ENCODE data around the gene PCIF1.
"Not testable (repeated sequence)": the region's sequence is repeated elsewhere in the genome, so short reads cannot be mapped to it uniquely, and the experiment has no call there.

Gene PCIF1

GRCh38 chr20:45919542-45920399 lies 14.7 kb upstream of the PCIF1 start:
- H3K27me3 ChIP-seq (ENCODE audit: control insufficient read depth, insufficient read depth, low read length), result no peaks in the 10 kb centered on the region
- no peak overlapping the region for H3K27ac ChIP-seq (ENCODE audit: low read length)
- no peaks in the 10 kb centered on the region for H3K36me3 ChIP-seq (ENCODE audit: control insufficient read depth, low read depth, low read length)
- no peak overlapping the region for H3K4me3 ChIP-seq (ENCODE audit: low read length)
- no peaks in the 10 kb centered on the region for H3K4me1 ChIP-seq (ENCODE audit: control insufficient read depth, low read depth, low read length)
- H3K9me3 ChIP-seq (ENCODE audit: control insufficient read depth, low read depth, low read length), result no peaks in the 10 kb centered on the region
- H3K9ac ChIP-seq (ENCODE audit: low read length), result no peak overlapping the region

- no peak overlapping the region for H3K4me3 ChIP-seq (ENCODE audit: low read length)
Measured at GRCh38 chr20:45920462-45921336, 13.8 kb upstream of the PCIF1 start.

DNA sequence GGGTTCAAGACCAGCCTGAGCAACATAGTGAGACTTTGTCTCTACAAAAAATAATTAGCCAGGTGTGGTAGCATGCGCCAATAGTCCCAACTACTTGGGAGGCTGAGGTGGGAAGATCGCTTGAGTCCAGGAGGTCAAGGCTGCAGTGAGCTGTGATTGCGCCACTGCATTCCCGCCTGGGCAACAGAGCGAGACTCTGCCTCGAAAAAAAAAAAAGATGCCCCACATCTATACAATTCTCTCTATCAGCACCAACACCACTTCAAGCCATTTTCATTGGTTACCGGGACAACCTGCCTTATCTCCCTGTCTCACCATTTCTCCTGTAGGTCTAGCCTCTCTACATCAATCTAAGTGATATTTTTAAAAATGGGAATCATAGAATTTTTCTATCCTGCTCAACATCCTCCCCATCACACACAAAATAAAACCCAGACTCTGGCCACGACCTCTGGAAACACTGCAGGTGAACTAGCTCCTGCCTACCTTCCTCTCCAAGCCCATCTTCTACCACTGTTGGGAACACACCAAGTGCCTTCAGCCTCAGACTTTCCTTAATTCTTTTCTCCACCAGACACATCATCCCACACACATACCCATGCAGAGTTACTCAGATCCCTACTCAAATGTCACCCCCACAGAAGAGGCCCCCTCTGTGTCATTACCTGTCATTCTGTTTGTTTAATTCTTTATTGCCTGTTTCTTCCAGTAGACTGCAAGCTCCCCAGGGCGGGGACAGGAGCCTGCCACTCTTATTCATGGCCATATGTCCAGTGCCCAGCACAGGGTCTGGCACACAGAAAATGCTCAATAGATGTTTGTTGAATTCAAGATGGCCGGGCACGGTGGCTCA lies 12.9 kb upstream of the PCIF1 start:
- no peaks in the 10 kb centered on the region for H3K9me3 ChIP-seq (ENCODE audit: control insufficient read depth, low read depth, low read length)
- H3K4me1 ChIP-seq (ENCODE audit: control insufficient read depth, low read depth, low read length), result no peaks in the 10 kb centered on the region
- H3K27ac ChIP-seq (ENCODE audit: low read length), result no peak overlapping the region
- H3K36me3 ChIP-seq (ENCODE audit: control insufficient read depth, low read depth, low read length), result no peaks in the 10 kb centered on the region
- H3K9ac ChIP-seq (ENCODE audit: low read length), result no peak overlapping the region
- H3K27me3 ChIP-seq (ENCODE audit: control insufficient read depth, insufficient read depth, low read length), result no peaks in the 10 kb centered on the region
- no peak overlapping the region for H3K4me3 ChIP-seq (ENCODE audit: low read length)

More at GRCh38 chr20:45920462-45921336, 13.8 kb upstream of the PCIF1 start:
- H3K9ac ChIP-seq (ENCODE audit: low read length), result no peak overlapping the region
- H3K36me3 ChIP-seq (ENCODE audit: control insufficient read depth, low read depth, low read length), result no peaks in the 10 kb centered on the region
- H3K4me1 ChIP-seq (ENCODE audit: control insufficient read depth, low read depth, low read length), result no peaks in the 10 kb centered on the region
- no peak overlapping the region for H3K27ac ChIP-seq (ENCODE audit: low read length)
- no peaks in the 10 kb centered on the region for H3K27me3 ChIP-seq (ENCODE audit: control insufficient read depth, insufficient read depth, low read length)
- no peaks in the 10 kb centered on the region for H3K9me3 ChIP-seq (ENCODE audit: control insufficient read depth, low read depth, low read length)

- Histone ChIP-seq H3K27me3 (ENCODE audit: control insufficient read depth, insufficient read depth, low read length) (no peaks in the 10 kb centered on the region), H3K4me3 (ENCODE audit: low read length) (no peak overlapping the region), H3K4me1 (ENCODE audit: control insufficient read depth, low read depth, low read length) (no peaks in the 10 kb centered on the region), H3K36me3 (ENCODE audit: control insufficient read depth, low read depth, low read length) (no peaks in the 10 kb centered on the region), H3K27ac (ENCODE audit: low read length) (no peak overlapping the region), H3K9me3 (ENCODE audit: control insufficient read depth, low read depth, low read length) (no peaks in the 10 kb centered on the region), H3K9ac (ENCODE audit: low read length) (no peak overlapping the region)
Measured at GRCh38 chr20:45924391-45925261, 9.9 kb upstream of the PCIF1 start.

DNA sequence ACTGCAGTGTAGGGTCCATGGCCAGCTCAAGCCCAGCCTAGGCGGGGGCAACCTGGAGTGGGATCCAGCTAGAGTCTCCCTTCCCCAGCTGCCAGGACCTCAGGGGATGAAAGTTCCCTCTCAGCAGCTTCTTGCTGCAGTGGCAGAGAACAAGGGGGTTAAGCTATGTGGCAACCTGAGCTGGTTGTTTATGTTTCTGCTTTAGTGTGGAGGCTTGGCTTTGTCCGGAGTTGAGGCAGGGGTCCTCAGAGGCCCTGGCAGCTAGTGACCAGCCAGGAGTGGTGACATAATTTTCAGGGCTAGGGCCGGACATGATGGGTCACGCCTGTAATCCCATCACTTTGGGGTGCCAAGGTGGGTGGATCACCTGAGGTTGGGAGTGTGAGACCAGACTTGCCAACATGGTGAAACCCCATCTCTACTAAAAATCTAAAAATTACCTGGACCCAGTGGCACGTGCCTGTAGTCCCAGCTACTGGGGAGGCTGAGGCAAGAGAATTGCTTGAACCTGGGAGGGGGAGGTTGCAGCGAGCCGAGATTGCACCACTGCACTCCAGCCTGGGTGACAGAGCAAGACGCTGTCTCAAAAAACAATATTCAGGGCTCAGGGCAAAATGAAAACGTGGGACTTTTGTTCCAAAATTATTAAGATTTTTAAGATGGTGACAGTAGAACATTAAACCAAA lies 8.5 kb upstream of the PCIF1 start:
- Histone ChIP-seq H3K9me3 (ENCODE audit: control insufficient read depth, low read depth, low read length) (no peaks in the 10 kb centered on the region), H3K36me3 (ENCODE audit: control insufficient read depth, low read depth, low read length) (no peaks in the 10 kb centered on the region), H3K27me3 (ENCODE audit: control insufficient read depth, insufficient read depth, low read length) (no peaks in the 10 kb centered on the region), H3K27ac (ENCODE audit: low read length) (no peak overlapping the region), H3K4me3 (ENCODE audit: low read length) (no peak overlapping the region), H3K9ac (ENCODE audit: low read length) (no peak overlapping the region), H3K4me1 (ENCODE audit: control insufficient read depth, low read depth, low read length) (no peaks in the 10 kb centered on the region)

GRCh38 chr20:45926731-45927070 lies 7.8 kb upstream of the PCIF1 start:
- no peak overlapping the region for H3K9ac ChIP-seq (ENCODE audit: low read length)
- H3K9me3 ChIP-seq (ENCODE audit: control insufficient read depth, low read depth, low read length), result no peaks in the 10 kb centered on the region
- no peaks in the 10 kb centered on the region for H3K36me3 ChIP-seq (ENCODE audit: control insufficient read depth, low read depth, low read length)
- no peaks in the 10 kb centered on the region for H3K4me1 ChIP-seq (ENCODE audit: control insufficient read depth, low read depth, low read length)
- no peaks in the 10 kb centered on the region for H3K27me3 ChIP-seq (ENCODE audit: control insufficient read depth, insufficient read depth, low read length)
- no peak overlapping the region for H3K4me3 ChIP-seq (ENCODE audit: low read length)
- no peak overlapping the region for H3K27ac ChIP-seq (ENCODE audit: low read length)

DNA sequence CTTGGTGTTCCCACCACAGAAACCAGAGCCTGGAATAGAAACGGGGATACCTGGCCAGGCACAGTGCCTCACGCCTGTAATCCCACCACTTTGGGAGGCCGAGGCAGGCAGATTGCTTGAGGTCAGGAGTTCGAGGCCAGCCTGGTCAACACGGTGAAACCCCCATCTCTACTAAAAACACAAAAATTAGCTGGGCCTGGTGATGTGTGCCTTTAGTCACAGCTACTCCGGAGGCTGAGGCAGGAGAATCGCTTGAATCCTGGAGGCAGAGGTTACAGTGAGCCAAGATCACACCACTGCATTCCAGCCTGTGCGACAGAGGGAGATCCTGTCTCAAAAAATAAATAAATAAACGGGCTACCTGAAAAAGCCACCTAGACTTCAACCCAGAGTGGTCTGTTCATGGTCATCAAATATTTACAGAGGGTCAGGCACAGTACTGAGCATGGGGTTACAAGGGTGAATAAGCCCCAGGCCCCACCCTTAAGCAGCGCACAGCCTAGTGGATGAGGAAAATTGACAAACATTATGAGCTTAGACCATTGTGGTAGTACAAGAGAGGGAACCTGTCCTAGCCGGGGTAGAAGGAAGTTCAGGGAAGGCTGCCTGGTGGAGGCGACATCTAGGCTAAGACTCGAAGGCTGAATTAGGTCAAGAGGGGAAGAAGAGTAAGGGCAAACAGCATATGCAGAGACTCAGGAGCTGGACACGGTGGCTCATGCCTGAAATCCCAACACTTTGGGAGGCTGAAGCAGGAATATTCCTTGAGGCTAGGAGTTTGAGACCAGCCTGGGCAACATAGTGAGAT lies 7.2 kb upstream of the PCIF1 start:
- Histone ChIP-seq H3K36me3 (ENCODE audit: control insufficient read depth, low read depth, low read length) (no peaks in the 10 kb centered on the region), H3K27ac (ENCODE audit: low read length) (no peak overlapping the region), H3K27me3 (ENCODE audit: control insufficient read depth, insufficient read depth, low read length) (no peaks in the 10 kb centered on the region), H3K4me1 (ENCODE audit: control insufficient read depth, low read depth, low read length) (no peaks in the 10 kb centered on the region), H3K4me3 (ENCODE audit: low read length) (no peak overlapping the region), H3K9me3 (ENCODE audit: control insufficient read depth, low read depth, low read length) (no peaks in the 10 kb centered on the region), H3K9ac (ENCODE audit: low read length) (no peak overlapping the region)

- H3K4me3 ChIP-seq (ENCODE audit: low read length); H3K36me3 ChIP-seq (ENCODE audit: control insufficient read depth, low read depth, low read length); H3K9ac ChIP-seq (ENCODE audit: low read length); H3K27me3 ChIP-seq (ENCODE audit: control insufficient read depth, insufficient read depth, low read length); H3K9me3 ChIP-seq (ENCODE audit: control insufficient read depth, low read depth, low read length); H3K27ac ChIP-seq (ENCODE audit: low read length): not testable (repeated sequence)
- peaks cover 10% of the 10 kb centered on the region for H3K4me1 ChIP-seq (ENCODE audit: control insufficient read depth, low read depth, low read length)
Measured at GRCh38 chr20:45931680-45932079, 2.8 kb upstream of the PCIF1 start.

- peak overlapping the region; percentile 98 for H3K9ac ChIP-seq (ENCODE audit: low read length)
- peak overlapping the region; percentile 96 for H3K4me3 ChIP-seq (ENCODE audit: low read length)
- peaks cover 9% of the 10 kb centered on the region for H3K36me3 ChIP-seq (ENCODE audit: control insufficient read depth, low read depth, low read length)
- peaks cover 28% of the 10 kb centered on the region for H3K4me1 ChIP-seq (ENCODE audit: control insufficient read depth, low read depth, low read length)
- H3K9me3 ChIP-seq (ENCODE audit: control insufficient read depth, low read depth, low read length), result no peaks in the 10 kb centered on the region
- H3K27me3 ChIP-seq (ENCODE audit: control insufficient read depth, insufficient read depth, low read length), result no peaks in the 10 kb centered on the region
- H3K27ac ChIP-seq (ENCODE audit: low read length), result peak overlapping the region; percentile 85
Measured at GRCh38 chr20:45933266-45934045, 1.0 kb upstream of the PCIF1 start.
